Posterior vena cava (tissue), 2 donors: Measurements from ENCODE around the gene NUDT3. TPM values are rescaled to one million over a fixed set of nuclear protein-coding genes. Genes with fewer than 3 reads are reported as not detected.

Experiments used
- DNase-seq: peaks from one replicate; pipeline ENCODE4 v3.0.0-alpha.2; 2020; ENCODE audit warnings: low spot score
- intact Hi-C, 2 donors: fragments of 100-400 bp; cut with DNase I; formaldehyde crosslinking; loops; one replicate each; pipeline versions ENCODE4 v1.14.1 to v1.14.2; 2022 to 2023
- total RNA-seq, 2 donors: library from RNA; stranded (reverse); fragmentation: NEBNext Ultra II Directional; extraction: Animal tissue kit (Norgen Biotek cat#: 25700); gene quantifications; one replicate each; pipeline ENCODE4 v1.2.1, GENCODE V29; 2021
- donor health status: DM: yes; HTN: yes; CAD: no.
- donor health status: DM: yes; HTN: yes; CAD: no.

Gene NUDT3
- total RNA-seq, 2 donors from 2014 or later = 41.9 to 49.9 TPM

DNA sequence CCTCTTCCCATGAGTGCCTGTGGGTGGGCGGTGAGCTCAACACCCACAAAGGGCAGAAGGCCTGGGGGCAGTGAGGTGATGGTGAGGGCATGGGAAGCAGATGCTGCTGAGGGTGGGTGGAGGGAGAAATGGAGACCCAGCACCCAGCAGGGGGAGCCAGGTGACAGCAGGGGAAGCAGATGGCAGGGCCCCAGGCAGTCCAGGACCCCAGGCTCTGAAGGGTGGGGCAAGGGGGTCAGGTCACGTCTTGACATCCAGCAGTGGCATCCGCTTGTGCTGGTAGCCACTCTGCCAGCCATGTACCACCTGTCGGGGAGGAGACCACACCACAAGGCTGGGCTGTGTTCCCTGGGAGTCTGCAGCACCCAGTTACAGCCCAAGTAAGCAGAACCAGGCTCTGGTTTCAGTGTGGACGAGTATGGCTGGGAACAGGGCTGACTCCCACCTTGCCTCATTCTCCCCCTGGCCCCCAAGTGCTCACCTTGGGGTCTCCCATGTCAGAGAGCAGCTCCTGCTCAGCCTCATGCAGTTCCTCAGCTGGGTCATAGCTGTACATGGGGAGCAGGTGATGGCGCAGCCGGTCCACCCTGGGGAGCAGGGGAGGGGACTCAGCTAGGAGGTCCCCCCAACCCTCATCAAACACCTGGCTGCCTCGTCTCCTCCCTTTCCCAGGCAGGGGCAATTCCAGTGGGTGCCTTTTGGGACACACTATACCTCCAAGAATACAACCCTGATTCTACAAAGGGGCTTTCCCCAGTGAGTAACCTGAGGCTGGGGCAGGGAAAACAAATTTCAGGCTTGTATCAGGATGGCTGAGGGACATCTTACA lies 145.7 kb downstream of the NUDT3 start:
- intact Hi-C loops = loop anchor here in 1 of 2 donors (5.0 kb wide), 1 partner anchor 166 kb away; no protein-coding TSS in a partner anchor
- peak; percentile 78 for DNase-seq

GRCh38 chr6:34246249-34246562 lies 146.3 kb downstream of the NUDT3 start:
- no peak for DNase-seq
- intact Hi-C loops = loop anchor here in 1 of 2 donors (5.0 kb wide), 1 partner anchor 166 kb away; no protein-coding TSS in a partner anchor

DNA sequence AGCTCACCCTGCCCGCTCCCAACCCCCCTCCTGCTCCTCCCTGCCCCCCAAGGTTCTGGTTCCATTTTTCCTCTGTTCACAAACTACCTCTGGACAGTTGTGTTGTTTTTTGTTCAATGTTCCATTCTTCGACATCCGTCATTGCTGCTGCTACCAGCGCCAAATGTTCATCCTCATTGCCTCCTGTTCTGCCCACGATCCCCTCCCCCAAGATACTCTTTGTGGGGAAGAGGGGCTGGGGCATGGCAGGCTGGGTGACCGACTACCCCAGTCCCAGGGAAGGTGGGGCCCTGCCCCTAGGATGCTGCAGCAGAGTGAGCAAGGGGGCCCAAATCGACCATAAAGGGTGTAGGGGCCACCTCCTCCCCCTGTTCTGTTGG lies 146.7 kb downstream of the NUDT3 start:
- peak; percentile 16 for DNase-seq
- intact Hi-C loops = loop anchor here in 1 of 2 donors (5.0 kb wide), 1 partner anchor 167 kb away; no protein-coding TSS in a partner anchor

DNA sequence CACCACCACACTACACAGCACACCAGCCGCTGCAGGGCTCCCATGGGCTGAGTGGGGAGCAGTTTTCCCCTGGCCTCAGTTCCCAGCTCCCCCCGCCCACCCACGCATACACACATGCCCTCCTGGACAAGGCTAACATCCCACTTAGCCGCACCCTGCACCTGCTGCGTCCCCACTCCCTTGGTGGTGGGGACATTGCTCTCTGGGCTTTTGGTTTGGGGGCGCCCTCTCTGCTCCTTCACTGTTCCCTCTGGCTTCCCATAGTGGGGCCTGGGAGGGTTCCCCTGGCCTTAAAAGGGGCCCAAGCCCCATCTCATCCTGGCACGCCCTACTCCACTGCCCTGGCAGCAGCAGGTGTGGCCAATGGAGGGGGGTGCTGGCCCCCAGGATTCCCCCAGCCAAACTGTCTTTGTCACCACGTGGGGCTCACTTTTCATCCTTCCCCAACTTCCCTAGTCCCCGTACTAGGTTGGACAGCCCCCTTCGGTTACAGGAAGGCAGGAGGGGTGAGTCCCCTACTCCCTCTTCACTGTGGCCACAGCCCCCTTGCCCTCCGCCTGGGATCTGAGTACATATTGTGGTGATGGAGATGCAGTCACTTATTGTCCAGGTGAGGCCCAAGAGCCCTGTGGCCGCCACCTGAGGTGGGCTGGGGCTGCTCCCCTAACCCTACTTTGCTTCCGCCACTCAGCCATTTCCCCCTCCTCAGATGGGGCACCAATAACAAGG lies 147.3 kb downstream of the NUDT3 start:
- intact Hi-C loops = loop anchor here in 1 of 2 donors (5.0 kb wide), 1 partner anchor 167 kb away; no protein-coding TSS in a partner anchor
- DNase-seq = peak; percentile 48

DNA sequence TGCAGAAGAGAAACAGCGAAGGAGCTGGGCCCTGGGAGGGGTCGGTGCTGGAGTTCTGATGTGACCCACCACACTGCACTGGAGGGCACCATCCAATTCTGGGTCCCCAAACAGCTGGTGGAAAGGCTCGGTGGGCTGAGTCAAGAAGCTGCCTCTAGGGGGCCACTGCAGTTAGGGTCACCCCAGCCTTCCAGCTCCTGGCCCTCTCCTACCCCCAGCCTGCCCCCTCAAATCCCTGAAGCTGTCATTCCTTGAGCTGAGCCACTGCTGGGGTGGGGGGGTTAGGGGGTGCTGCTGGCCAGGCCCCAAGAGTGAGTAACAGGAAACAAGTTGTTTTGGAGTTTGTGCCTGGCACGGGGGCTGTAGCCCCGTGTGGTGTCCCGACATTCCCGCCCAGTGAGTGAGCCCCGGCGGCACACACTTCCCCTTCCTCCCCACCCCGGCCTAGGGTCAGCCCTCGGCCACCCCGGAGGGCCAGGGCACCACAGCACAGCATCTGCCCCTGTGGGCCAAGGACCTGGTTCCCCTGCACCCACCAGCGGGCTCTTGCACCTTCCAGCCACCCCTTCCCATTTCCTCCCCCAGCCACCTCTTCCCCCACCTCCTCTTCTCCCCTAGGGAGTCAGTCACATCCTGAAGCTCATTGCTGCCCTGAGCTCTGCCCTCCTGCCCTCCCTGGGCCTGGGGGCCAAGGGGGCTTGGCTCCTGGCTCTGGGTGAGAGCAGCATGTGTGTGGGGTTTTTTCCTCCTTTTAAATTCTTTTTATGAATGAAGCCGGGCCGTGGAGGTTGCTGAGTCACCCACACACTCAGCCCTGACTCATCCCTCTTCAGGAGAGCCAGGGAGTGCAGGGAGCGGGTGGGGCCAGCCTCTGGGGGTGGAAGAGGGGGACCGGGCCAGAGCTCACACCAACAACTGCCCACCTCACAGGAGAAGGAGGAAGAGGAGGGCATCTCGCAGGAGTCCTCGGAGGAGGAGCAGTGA lies 148.3 kb downstream of the NUDT3 start:
- intact Hi-C loops = no loop called here
- peak; percentile 94 for DNase-seq

- DNase-seq = no peak
- intact Hi-C loops = no loop called here
Measured at GRCh38 chr6:34243131-34243771, 149.2 kb downstream of the NUDT3 start.

DNA sequence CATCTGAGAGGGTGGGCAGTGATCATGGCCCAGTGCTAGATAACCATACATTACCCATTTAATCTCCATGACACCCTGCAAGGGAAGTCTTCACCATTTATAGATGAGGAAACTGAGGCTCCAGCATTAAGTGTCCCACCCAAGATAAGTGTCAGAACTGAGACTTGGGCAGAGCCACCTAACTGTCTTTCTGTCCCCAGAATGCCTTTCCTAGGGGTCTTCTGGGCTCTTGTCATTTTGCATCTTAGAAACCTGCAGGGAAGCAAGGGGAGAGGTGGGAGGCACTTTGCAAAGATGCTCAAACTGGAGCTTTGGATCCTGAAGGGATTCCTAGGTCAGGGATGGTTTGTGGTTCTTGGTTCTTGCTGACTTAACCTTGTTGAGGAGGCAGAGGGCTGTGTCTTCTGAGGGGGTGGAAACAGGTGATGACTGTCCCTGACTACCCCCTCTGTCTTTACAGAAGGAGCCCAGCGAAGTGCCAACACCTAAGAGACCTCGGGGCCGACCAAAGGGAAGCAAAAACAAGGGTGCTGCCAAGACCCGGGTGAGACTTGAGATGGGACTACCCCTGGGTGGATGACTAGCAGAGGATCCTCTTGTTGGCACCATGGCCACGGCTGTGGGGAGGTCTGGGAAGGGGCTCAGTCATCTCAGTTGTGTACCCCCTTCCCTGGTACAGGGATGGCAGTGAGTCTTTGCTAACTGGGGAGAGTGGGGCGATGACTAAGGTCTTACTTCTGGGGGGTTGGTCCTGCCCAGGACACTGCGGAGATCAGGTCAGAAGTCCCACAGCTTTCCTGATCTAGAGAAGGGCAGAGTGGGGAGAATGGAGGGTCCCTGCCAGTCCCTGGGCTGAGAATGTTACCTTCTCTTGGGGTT lies 150.0 kb downstream of the NUDT3 start:
- intact Hi-C loops = no loop called here
- DNase-seq = no peak

GRCh38 chr6:34241351-34242215 lies 150.9 kb downstream of the NUDT3 start:
- DNase-seq = no peak
- intact Hi-C loops = no loop called here

DNA sequence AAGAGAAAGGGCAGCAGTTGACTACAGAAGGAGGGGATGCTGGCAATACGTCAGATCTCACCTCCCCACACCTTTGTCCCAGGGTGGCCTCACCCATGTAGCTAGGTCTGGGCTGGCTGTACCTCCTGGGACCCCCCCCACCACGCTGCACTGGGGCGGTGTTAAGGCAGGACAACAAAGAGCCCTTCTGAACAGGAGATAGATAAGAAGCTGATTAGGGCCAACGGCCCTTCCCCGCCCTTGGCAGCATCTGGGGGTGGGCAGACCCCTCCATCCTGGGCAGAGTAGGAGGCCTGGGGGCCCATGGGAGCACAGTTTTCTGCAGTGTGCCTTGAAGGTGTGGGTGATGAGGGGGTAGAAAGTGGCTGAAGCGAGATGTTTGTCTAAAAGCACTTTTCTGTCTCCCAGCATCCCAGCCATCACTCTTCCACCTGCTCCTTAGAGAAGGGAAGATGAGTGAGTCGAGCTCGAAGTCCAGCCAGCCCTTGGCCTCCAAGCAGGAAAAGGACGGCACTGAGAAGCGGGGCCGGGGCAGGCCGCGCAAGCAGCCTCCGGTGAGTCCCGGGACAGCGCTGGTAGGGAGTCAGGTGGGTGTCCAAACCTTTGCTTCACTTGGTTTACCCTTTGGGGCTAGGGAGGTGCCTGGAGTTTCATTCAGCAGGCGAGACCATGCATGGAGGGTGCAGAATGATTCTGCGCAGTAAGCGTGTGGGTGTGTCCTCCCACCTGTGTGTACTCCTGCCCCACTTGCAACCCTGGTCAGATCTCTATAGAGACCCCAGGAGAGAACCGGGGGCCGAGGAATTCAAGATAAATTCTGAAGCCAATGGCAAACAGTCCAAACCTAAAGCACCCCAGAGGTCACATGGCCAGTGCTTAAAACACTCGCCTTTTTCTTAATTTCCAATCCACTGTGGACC lies 151.9 kb downstream of the NUDT3 start:
- intact Hi-C loops = no loop called here
- no peak for DNase-seq

DNA sequence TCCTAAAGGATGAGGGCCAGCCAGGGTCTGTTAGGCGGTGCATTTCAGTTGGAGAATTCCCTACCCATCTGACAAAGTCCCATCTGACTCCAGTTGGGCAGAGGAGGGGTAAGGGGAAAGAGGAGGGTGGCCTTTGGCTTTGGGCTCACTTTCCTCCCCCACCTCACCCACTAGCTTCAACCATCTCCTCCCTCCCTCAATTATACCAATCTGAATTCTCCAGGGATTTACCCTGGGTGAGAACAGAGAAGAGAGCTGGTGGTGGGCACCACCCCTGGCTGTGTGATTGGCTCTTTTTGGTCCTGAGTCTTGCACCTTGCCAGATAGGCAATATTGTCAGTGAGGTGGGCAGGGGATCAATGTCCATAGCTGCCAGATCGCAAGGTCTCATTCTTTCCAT lies 152.6 kb downstream of the NUDT3 start:
- no peak for DNase-seq
- intact Hi-C loops = no loop called here

DNA sequence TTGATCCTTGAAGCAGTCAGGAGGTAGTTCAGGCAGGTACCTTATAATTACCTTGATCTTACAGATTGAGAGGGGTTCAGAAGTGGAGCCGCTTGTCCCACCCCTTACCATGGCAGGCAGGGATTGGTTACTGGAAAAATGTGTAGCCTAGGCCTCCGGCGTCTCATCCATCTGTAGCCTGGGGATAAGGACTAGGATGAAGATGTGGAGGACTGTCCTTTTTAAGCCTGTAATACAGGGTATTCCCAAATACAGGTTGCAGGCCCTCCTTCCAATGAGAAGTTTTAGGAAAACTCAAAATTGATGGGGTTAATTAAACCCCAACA lies 153.0 kb downstream of the NUDT3 start:
- intact Hi-C loops = no loop called here
- DNase-seq = no peak

DNA sequence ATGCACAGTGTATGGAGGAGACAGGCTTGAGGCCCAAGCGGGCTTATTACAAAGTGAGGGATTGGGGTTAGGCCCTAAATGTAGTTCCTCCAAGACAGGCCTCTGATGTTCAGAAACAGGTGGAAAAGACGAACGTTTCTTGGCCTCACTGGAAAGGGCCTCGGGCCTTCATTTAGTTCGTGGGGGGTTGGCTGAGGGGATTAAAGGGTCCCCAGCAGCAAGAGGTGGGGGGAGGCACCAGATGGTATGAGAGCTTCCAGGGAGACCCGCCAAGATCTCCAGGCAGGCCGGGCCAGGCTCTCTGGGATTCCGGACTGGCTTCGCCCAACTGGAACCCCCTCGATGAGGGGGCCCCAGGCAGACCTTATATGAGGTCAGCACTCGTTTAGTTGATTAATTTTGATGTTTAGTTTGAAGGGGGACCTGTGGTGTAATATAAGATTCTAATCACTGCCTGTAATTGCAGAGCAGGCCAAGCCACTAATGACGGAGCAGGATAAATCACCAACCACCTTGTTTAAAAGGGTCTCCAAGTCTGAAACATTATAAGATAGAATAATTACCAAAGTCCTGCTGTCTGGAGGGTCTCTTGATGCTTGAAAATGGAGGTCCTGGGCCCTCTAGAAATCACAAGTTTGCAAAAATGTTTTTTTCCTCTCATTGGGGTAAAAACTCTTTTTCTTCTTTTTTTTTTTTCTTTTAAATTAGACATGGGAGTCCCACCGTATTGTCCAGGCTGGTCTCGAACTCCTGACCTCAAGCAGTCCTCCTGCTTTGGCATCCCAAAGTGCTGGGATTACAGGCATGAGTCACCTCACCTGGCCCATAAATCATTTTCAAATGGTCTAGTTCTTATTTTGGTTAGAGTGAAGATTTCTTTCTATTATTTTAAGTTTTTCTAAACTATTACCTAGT lies 153.6 kb downstream of the NUDT3 start:
- intact Hi-C loops = no loop called here
- no peak for DNase-seq

DNA sequence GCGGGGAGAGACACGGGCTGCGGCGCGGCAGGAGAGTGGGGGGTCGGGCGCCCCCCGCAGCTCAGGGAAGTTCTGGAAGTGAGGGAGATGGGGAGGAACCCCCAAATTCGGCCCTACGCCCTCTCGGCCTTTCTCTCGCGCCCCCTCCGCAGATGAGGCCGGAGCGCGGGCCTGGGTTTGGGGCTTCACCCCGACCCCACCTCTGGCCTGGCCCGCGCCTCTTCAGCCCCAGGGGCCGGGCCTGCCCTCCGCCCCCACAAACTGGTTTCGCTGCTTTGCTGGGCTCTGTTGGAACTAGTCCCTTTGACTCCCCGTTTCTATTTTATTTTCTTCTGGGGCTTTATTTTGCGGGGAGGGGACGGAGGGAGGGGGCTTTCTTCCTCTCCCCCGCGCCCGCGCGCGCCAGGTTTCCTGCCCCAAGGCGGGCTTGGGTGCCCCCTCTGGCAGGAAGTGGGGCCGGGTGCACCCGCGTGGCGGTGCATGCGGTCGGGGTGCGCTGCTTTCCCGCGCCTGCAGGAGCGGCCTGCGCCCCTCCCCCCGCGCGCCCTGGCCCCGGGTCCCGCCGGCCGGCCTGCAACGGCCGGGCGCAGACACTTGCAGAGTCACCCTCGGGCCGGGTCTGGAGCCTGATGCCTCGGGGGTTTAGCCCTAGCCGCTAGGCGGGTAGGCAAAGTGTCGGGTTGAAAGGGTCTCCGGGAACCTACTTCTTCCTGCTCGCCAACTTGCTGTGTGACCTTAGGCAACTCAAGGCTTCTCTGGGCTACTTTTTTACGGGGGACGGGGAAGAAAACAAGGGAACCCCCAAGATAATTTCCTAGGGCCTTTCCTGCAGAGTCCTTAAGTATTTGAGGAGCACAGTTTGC lies 154.5 kb downstream of the NUDT3 start:
- no peak for DNase-seq
- intact Hi-C loops = no loop called here

GRCh38 chr6:34237316-34237721 lies 155.2 kb downstream of the NUDT3 start:
- intact Hi-C loops = no loop called here
- no peak for DNase-seq
